GM18951 (cell line): ENCODE data around the gene FAM131A.

ENCODE experiments used
- POLR2A ChIP-seq: IDR thresholded peaks from 4 replicates; pipeline ENCODE4 v1.6.1; 2011; ENCODE audit warnings: mild to moderate bottlenecking; ENCODE audit not compliant: insufficient read length, insufficient read depth; ENCODE audit errors: extremely low read depth
- in situ Hi-C: fragments of 300-500 bp; cut with MboI; formaldehyde crosslinking; loops from one replicate; pipeline ENCODE4 v1.12.0; 2022; ENCODE audit warnings: low sequenced_read_pairs, mixed read lengths, inconsistent platforms; ENCODE audit not compliant: unreplicated experiment

Gene FAM131A

DNA sequence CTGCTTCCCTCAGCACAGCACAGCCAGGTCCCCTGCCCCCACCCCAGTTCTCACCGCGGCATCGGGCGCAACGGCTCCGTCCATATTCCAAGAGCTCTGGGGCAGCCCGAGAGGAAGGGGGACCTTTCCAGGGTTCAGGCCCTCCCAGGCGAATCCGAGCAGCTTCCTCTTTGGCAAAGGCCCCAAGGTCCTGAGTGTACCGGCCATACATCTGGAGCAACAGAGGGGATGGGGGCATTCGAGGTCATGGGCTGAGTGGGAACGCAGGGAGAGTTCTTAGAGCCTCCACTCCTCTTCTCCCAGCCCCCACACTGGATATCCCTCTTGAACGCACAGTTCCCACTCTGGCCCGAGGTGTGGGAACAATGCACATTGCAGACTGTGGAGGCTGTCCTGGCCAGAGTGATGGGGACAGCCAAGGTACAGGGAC, 21.5 kb downstream of the FAM131A start:
- TF ChIP-seq POLR2A: no peak
- in situ Hi-C loops: loop anchor here (25.0 kb wide), 1 partner anchor 178 kb away; no protein-coding TSS in a partner anchor

DNA sequence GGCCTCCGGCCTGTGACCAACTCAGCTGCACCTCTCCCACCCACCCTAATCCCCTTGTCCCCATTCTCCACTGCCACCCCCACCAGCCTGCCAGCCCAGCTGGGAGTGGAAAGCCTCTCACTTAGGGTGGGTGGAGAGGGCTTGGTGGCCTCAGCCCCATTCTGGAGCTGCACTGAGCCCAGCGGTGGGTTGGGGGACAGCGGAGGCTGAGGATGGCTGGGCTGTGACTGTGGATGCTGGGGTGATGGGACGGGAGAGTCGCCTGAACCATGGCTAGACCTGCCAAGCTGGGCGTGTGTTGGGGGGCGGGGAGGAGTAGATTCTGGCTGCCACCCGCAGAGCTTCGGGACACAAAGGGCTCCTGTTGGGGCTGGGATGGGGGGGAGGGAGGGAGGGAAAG, 22.2 kb downstream of the FAM131A start:
- no peak for TF ChIP-seq POLR2A
- in situ Hi-C loops: loop anchor here (25.0 kb wide), 1 partner anchor 178 kb away; no protein-coding TSS in a partner anchor

- TF ChIP-seq POLR2A: no peak
- in situ Hi-C loops: loop anchor here (25.0 kb wide), 1 partner anchor 177 kb away; no protein-coding TSS in a partner anchor
Observed at GRCh38 chr3:184360070-184360928, 22.9 kb downstream of the FAM131A start.

GRCh38 chr3:184360929-184361531, 23.6 kb downstream of the FAM131A start:
- in situ Hi-C loops: loop anchor here (25.0 kb wide), 1 partner anchor 176 kb away; no protein-coding TSS in a partner anchor
- TF ChIP-seq POLR2A: no peak

GRCh38 chr3:184361532-184361931, 24.1 kb downstream of the FAM131A start, which contains the start of the genes CLCN2 and POLR2H:
Gene CLCN2 (minus strand): TSS chr3:184361605. CDS start chr3:184361479, 126 bp downstream.
Gene POLR2H (plus strand): TSS chr3:184361710. CDS start chr3:184363493, 1,783 bp downstream.
- peak; percentile 54 for TF ChIP-seq POLR2A
- in situ Hi-C loops: loop anchor here (25.0 kb wide), 1 partner anchor 176 kb away; no protein-coding TSS in a partner anchor

GRCh38 chr3:184361932-184362667, 24.7 kb downstream of the FAM131A start:
- no peak for TF ChIP-seq POLR2A
- in situ Hi-C loops: loop anchor here (25.0 kb wide), 1 partner anchor 175 kb away; no protein-coding TSS in a partner anchor

DNA sequence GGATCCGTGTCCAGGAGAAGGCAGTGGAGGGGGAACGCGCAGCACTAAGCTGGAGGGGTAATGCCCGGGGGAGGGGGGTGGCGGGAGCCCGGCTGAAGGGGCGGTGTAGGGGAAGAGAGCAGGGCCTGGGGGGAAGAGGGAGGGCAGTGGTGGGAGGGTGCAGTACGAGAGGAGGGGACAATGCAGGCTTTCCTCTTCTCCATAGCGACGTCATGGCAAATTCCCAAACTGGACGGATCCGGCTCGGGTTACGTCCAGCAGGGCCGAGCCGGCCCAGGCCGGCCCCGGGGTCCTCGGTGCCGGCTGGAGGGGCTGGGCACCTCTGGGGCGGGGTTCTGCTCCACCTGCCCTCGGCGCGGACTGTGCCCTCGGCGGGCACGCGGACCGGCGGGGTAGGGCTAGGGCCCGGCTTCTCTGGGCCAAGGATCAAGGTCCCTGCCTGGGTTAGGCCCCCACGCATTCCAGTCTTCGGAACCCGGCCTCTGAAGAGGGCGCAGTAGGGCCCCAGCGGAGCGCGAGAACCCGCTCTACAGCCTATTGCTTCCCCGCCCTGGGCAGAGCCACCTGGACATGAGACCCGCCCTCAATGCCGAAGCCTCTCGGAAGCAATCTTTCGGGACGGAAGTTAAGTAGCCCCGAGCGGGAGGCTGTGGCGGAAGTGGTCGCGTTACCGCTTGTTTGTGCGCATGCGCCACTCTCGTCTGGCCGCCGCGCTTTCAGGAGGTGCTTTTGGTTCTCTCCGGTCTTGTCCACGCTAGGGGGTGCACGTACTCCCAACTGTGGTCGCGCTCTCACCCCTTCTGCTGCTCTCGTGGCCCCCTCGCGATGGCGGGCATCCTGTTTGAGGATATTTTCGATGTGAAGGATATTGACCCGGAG, 25.5 kb downstream of the FAM131A start:
- peak; percentile 80 for TF ChIP-seq POLR2A
- in situ Hi-C loops: loop anchor here (25.0 kb wide), 1 partner anchor 174 kb away; no protein-coding TSS in a partner anchor

GRCh38 chr3:184366619-184367289, 29.4 kb downstream of the FAM131A start:
- TF ChIP-seq POLR2A: no peak
- in situ Hi-C loops: loop anchor here (25.0 kb wide), 1 partner anchor 171 kb away; no protein-coding TSS in a partner anchor

GRCh38 chr3:184368116-184368515, 30.7 kb downstream of the FAM131A start:
- TF ChIP-seq POLR2A: no peak
- in situ Hi-C loops: loop anchor here (25.0 kb wide), 1 partner anchor 169 kb away; no protein-coding TSS in a partner anchor

GRCh38 chr3:184368586-184369183, 31.3 kb downstream of the FAM131A start:
- TF ChIP-seq POLR2A: no peak
- in situ Hi-C loops: loop anchor here (25.0 kb wide), 1 partner anchor 169 kb away; no protein-coding TSS in a partner anchor

- in situ Hi-C loops: loop anchor here (25.0 kb wide), 1 partner anchor 166 kb away; no protein-coding TSS in a partner anchor
- TF ChIP-seq POLR2A: no peak
Observed at GRCh38 chr3:184371570-184372018, 34.2 kb downstream of the FAM131A start.
